Right lobe of liver (tissue), 6 donors: Measurements from ENCODE around the gene EPS8L2. TPM values are rescaled to one million over a fixed set of nuclear protein-coding genes. Genes with fewer than 3 reads are reported as not detected.

ENCODE experiments used
- ATAC-seq, 4 donors: fragments of 200-7000 bp; cut with Tn5 transposase; one replicate each; pipeline ENCODE4 v1.9.1; 2020; ENCODE audit warnings: mild to moderate bottlenecking in 4 of 4, moderate library complexity in 4 of 4
- DNase-seq, 3 donors: peaks; one replicate each; pipeline ENCODE4 v3.0.0-alpha.2; 2020
- H3K27ac ChIP-seq, 3 donors: fragments of 200-600 bp; one replicate each; pipeline ENCODE4 v1.8.0; 2022
- H3K27me3 ChIP-seq, 2 donors: fragments of 200-600 bp; one replicate each; pipeline ENCODE4 v1.8.0; 2022
- H3K36me3 ChIP-seq, 4 donors: fragments of 200-600 bp; sonication (generic) in 1 of 4; one replicate each; pipeline versions ENCODE4 v1.5.1 to v1.8.0; 2017 to 2022; ENCODE audit warnings: control low read depth in 1 of 4
- H3K4me1 ChIP-seq, 4 donors: fragments of 200-600 bp; sonication (generic) in 1 of 4; one replicate each; pipeline versions ENCODE4 v1.5.1 to v1.8.0; 2017 to 2022; ENCODE audit warnings: control low read depth in 1 of 4
- H3K4me3 ChIP-seq, 3 donors: fragments of 200-600 bp; one replicate each; pipeline ENCODE4 v1.8.0; 2022
- H3K9me3 ChIP-seq, 4 donors: fragments of 200-600 bp; sonication (generic) in 1 of 4; one replicate each; pipeline versions ENCODE4 v1.5.1 to v1.8.0; 2017 to 2022; ENCODE audit warnings: control low read depth in 1 of 4
- POLR2A ChIP-seq: fragments of 450-650 bp; IDR thresholded peaks from one replicate; pipeline ENCODE4 v1.6.1; 2017; ENCODE audit warnings: antibody characterized with exemption, mild to moderate bottlenecking
- WGBS: methylation state at CpG from one replicate; pipeline ENCODE4 v1.1.6; 2018; ENCODE audit warnings: low coverage, low lambda C conversion rate; ENCODE audit not compliant: insufficient coverage; ENCODE audit errors: missing lambda C conversion rate; 5-methylcytosine and 5-hydroxymethylcytosine counted together
- intact Hi-C, 2 donors: fragments of 100-400 bp; cut with DNase I; formaldehyde crosslinking; loops; one replicate each; pipeline versions ENCODE4 v1.11.2 to v1.14.1; 2022
- total RNA-seq, 6 experiments: library from RNA; depleted of rRNA in 2 of 6; stranded (reverse); fragments of >200 nt in 2 of 6; fragmentation: NEBNext Ultra II Directional in 3 of 6; extraction: Animal tissue kit (Norgen Biotek cat#: 25700) in 3 of 6; gene quantifications; one replicate each; pipeline versions ENCODE4 v1.1.0 to v1.2.4, GENCODE V29; 2016 to 2023
- TF ChIP-seq, protein P1 (sequence below), 4 donors: fragments of 200-600 bp in 3 of 4; fragments of 450-650 bp in 1 of 4; IDR thresholded peaks; one replicate each; pipeline versions ENCODE4 v1.5.1 to v1.8.0; 2016 to 2022; ENCODE audit warnings: antibody characterized with exemption in 4 of 4, mild to moderate bottlenecking in 2 of 4
- donor health status: DM: no; HTN: yes; CAD: no.
- donor health status: DM: no; HTN: no; CAD: no.
- donor health status: DM: no; HTN: no; CAD: no.
- donor health status: DM: no; HTN: yes; CAD: no.
- donor health status: DM: no; HTN: yes; CAD: no.

The EPS8L2 gene
- total RNA-seq, 6 experiments from 2014 or later, result 95.8 to 184 (median 120) TPM

DNA sequence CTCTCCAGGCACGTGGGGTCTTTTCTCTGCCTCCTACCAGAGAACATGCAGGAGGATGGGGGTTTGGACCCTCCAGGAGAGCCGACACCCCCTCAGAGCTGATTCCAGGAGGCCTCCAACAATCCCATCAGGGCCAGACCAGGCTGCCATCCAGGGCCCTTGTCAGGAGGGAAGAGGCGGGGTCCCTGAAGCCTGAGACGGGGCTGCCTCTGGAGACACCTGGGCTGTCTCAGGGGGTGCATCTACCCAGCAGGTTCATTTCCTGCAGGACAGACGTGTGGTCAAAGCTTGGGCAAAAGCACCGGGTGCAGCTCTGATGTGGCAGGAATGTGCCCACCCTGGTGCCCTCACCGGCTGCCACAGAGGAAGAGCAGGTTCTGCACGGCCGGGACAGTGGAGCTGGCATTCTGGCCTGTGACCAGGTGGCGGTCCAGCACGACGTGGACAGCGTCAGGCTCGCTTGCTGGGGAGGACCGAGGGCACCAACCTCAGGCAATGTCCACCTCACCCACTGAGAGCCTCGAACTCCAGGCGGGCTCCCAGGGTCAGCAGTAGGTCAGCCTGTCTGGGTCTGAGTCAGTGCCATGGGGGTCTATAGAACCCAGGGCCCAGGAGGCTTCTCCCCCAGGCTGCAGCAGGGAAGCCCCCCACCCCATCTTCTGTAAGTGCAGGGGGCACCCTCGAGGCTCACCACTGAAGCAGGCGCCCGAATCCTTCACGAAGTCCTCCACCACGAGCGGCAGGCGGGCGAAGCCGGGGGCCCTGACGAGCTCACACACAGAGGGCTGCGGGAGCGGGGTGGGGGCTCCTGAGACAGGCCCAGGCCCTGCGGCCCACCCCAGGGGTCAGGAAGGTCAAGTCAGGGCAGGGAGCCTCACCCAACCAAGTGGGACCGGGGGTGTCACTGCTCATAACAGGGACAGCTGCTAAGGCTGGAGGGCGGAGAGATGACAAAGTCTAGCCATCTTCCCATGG, 64.9 kb downstream of the EPS8L2 start:
- WGBS, result 100% methylated on average over 1 of the region's 32 CpGs
- no peak overlapping the region for H3K4me3 ChIP-seq
- ATAC-seq (no peak), DNase-seq (no peak)
- no peaks in the 10 kb centered on the region for H3K27me3 ChIP-seq
- intact Hi-C loops, result no loop called here
- no peaks in the 10 kb centered on the region for H3K9me3 ChIP-seq
- peaks cover 0 to 30% (median 6%) of the 10 kb centered on the region in 4 donors for H3K36me3 ChIP-seq
- no peak overlapping the region for H3K27ac ChIP-seq
- H3K4me1 ChIP-seq, result peaks cover 0 to under 1% (median 0%) of the 10 kb centered on the region in 4 donors
- TF ChIP-seq, protein P1, sequence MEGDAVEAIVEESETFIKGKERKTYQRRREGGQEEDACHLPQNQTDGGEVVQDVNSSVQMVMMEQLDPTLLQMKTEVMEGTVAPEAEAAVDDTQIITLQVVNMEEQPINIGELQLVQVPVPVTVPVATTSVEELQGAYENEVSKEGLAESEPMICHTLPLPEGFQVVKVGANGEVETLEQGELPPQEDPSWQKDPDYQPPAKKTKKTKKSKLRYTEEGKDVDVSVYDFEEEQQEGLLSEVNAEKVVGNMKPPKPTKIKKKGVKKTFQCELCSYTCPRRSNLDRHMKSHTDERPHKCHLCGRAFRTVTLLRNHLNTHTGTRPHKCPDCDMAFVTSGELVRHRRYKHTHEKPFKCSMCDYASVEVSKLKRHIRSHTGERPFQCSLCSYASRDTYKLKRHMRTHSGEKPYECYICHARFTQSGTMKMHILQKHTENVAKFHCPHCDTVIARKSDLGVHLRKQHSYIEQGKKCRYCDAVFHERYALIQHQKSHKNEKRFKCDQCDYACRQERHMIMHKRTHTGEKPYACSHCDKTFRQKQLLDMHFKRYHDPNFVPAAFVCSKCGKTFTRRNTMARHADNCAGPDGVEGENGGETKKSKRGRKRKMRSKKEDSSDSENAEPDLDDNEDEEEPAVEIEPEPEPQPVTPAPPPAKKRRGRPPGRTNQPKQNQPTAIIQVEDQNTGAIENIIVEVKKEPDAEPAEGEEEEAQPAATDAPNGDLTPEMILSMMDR (IDR thresholded peaks at IDR 0.05), result no peak
- no peak for TF ChIP-seq POLR2A

DNA sequence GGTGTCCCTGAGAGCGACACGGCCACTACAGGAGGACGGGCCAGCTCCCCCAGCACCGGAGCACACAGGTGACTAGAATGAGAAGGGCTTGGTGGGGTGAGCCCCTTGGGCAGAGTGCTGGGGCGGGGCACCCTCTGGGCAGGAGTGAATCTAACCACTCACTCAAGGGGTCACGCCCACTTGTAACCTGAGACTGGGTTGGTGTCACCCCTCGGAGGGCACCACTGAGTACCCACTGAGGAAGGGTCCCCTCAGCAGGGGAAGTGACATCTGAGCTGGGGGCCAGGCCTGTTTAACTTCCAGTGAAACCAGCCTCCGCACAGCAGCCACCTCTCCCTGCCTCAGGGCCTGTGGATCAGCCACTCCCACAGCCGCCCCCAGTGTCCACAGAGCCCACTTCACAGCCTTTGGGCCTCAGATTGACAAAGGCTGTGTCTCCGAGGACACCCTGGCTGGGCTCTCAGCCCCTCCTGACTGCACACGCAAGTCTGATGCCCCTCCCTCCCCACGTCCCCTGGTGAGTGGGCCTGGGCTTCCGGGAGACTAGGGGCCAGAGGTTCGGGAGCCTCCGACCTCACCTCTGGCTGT, 65.7 kb downstream of the EPS8L2 start:
- H3K27ac ChIP-seq, result no peak overlapping the region
- TF ChIP-seq, protein P1 (IDR thresholded peaks at IDR 0.05), result no peak
- TF ChIP-seq POLR2A, result no peak
- no peak for DNase-seq
- H3K27me3 ChIP-seq, result no peaks in the 10 kb centered on the region
- no CpG with 5 or more reads among the region's 15 CpGs for WGBS
- intact Hi-C loops, result no loop called here
- no peak overlapping the region for H3K4me3 ChIP-seq
- no peak for ATAC-seq
- H3K36me3 ChIP-seq, result peaks cover 0 to 22% (median 6%) of the 10 kb centered on the region in 4 donors
- no peaks in the 10 kb centered on the region for H3K9me3 ChIP-seq
- H3K4me1 ChIP-seq, result peaks cover 0 to 6% (median 2%) of the 10 kb centered on the region in 4 donors

DNA sequence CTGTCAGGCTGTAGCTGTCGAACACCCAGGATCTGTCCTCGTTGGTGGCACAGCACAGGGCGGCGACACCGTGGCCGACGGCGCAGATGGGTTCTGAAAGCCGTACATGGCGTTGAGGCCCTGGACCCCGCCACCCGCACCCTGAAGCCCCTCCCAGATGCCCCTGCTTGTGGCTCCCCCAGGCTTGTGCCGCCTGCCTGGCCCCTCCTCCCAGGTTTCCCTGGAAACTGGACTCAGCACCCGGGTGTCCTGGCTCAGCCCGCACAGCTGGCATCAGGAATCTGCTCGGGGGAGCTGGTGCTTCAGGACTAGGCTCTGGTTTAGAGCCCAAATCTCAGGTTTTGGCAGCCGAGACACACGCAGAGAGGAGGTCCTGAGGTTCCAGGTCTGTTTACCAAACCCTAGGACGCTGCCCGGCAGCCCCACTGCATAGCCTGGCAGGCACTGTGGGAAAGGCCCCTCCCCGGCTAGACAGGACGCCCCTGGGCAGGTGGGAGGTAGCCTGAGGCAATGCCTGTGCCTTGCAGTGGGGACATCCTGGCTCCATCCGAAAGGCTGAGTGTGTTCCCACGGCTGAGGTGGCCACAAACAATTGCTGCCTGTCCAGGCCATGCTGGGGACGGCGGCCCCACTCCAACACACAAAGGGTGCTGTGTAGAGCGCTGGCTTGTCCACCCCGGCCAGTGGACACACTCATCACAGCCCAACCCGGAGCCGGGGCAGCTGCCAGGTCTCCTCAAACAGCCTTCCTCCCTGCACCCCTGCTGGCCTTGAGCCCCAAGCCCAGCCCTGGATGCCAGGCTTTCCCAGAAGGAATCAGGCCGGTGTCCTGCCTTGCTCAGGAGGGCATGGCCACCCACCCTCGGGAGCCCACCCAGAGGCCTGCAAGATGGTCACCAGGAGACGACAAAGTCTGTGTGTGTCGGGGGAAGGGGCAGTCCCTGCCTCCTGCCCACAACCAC, 66.7 kb downstream of the EPS8L2 start:
- H3K36me3 ChIP-seq, result peaks cover 0 to 15% (median 6%) of the 10 kb centered on the region in 4 donors
- H3K4me1 ChIP-seq, result peaks cover 0 to 6% (median 2%) of the 10 kb centered on the region in 4 donors
- TF ChIP-seq, protein P1 (IDR thresholded peaks at IDR 0.05), result no peak
- TF ChIP-seq POLR2A, result no peak
- no peak overlapping the region for H3K27ac ChIP-seq
- DNase-seq (peak in 2 of 3 donors; percentile 47 to 52), ATAC-seq (no peak)
- 70% methylated on average over 2 of the region's 34 CpGs for WGBS
- intact Hi-C loops, result no loop called here
- no peaks in the 10 kb centered on the region for H3K27me3 ChIP-seq
- no peaks in the 10 kb centered on the region for H3K9me3 ChIP-seq
- no peak overlapping the region for H3K4me3 ChIP-seq

DNA sequence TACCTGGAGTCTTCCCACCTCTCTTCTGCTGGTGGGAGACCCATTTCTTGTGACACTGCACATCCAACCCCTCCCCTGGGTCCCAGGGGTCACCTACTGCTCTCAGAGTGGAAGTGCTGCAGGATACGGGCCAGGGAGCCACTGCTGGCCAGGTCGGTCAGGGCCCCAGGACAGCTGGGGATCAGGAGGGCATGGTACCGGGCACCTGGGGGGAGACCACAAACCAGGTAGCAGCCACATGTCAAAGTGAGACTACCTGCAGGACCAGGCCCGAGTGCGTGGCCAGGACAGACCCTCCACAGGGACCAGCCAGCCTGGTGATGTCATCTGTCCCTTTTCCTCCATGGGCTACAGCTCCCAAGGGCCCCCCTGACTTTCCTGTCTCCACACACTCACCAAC, 67.4 kb downstream of the EPS8L2 start:
- TF ChIP-seq, protein P1 (IDR thresholded peaks at IDR 0.05), result no peak
- TF ChIP-seq POLR2A, result no peak
- intact Hi-C loops, result no loop called here
- DNase-seq (no peak), ATAC-seq (no peak)
- Histone ChIP-seq H3K9me3 (no peaks in the 10 kb centered on the region), H3K27me3 (no peaks in the 10 kb centered on the region), H3K4me3 (no peak overlapping the region), H3K27ac (no peak overlapping the region), H3K36me3 (peaks cover 0 to 15% (median 6%) of the 10 kb centered on the region in 4 donors), H3K4me1 (peaks cover 0 to 9% (median 3%) of the 10 kb centered on the region in 4 donors)
- WGBS, result no CpG with 5 or more reads among the region's 5 CpGs
